Right lobe of liver (tissue), 6 donors: ENCODE results near the gene MUS81. TPM values are rescaled to one million over a fixed set of nuclear protein-coding genes. Genes with fewer than 3 reads are reported as not detected.
A peak's percentile ranks its signal among the peaks of the same experiment; 100 is the strongest.

ENCODE experiments used
- ATAC-seq, 4 donors: fragments of 200-7000 bp; cut with Tn5 transposase; one replicate each; pipeline ENCODE4 v1.9.1; 2020; ENCODE audit warnings: mild to moderate bottlenecking in 4 of 4, moderate library complexity in 4 of 4
- DNase-seq, 3 donors: peaks; one replicate each; pipeline ENCODE4 v3.0.0-alpha.2; 2020
- H3K27ac ChIP-seq, 3 donors: fragments of 200-600 bp; one replicate each; pipeline ENCODE4 v1.8.0; 2022
- H3K27me3 ChIP-seq, 2 donors: fragments of 200-600 bp; one replicate each; pipeline ENCODE4 v1.8.0; 2022
- H3K36me3 ChIP-seq, 4 donors: fragments of 200-600 bp; sonication (generic) in 1 of 4; one replicate each; pipeline versions ENCODE4 v1.5.1 to v1.8.0; 2017 to 2022; ENCODE audit warnings: control low read depth in 1 of 4
- H3K4me1 ChIP-seq, 4 donors: fragments of 200-600 bp; sonication (generic) in 1 of 4; one replicate each; pipeline versions ENCODE4 v1.5.1 to v1.8.0; 2017 to 2022; ENCODE audit warnings: control low read depth in 1 of 4
- H3K4me3 ChIP-seq, 3 donors: fragments of 200-600 bp; one replicate each; pipeline ENCODE4 v1.8.0; 2022
- H3K9me3 ChIP-seq, 4 donors: fragments of 200-600 bp; sonication (generic) in 1 of 4; one replicate each; pipeline versions ENCODE4 v1.5.1 to v1.8.0; 2017 to 2022; ENCODE audit warnings: control low read depth in 1 of 4
- CTCF ChIP-seq, 4 donors: fragments of 200-600 bp in 3 of 4; fragments of 450-650 bp in 1 of 4; IDR thresholded peaks; one replicate each; pipeline versions ENCODE4 v1.5.1 to v1.8.0; 2016 to 2022; ENCODE audit warnings: antibody characterized with exemption in 4 of 4, mild to moderate bottlenecking in 2 of 4
- POLR2A ChIP-seq: fragments of 450-650 bp; IDR thresholded peaks from one replicate; pipeline ENCODE4 v1.6.1; 2017; ENCODE audit warnings: antibody characterized with exemption, mild to moderate bottlenecking
- WGBS: methylation state at CpG from one replicate; pipeline ENCODE4 v1.1.6; 2018; ENCODE audit warnings: low coverage, low lambda C conversion rate; ENCODE audit not compliant: insufficient coverage; ENCODE audit errors: missing lambda C conversion rate; 5-methylcytosine and 5-hydroxymethylcytosine counted together
- intact Hi-C, 2 donors: fragments of 100-400 bp; cut with DNase I; formaldehyde crosslinking; loops; one replicate each; pipeline versions ENCODE4 v1.11.2 to v1.14.1; 2022
- total RNA-seq, 6 experiments: library from RNA; depleted of rRNA in 2 of 6; stranded (reverse); fragments of >200 nt in 2 of 6; fragmentation: NEBNext Ultra II Directional in 3 of 6; extraction: Animal tissue kit (Norgen Biotek cat#: 25700) in 3 of 6; gene quantifications; one replicate each; pipeline versions ENCODE4 v1.1.0 to v1.2.4, GENCODE V29; 2016 to 2023
- donor health status: DM: no; HTN: yes; CAD: no.
- donor health status: DM: no; HTN: no; CAD: no.
- donor health status: DM: no; HTN: no; CAD: no.
- donor health status: DM: no; HTN: yes; CAD: no.
- donor health status: DM: no; HTN: yes; CAD: no.

The MUS81 gene
- total RNA-seq, 6 experiments from 2014 or later, result 14.0 to 25.6 (median 19.7) TPM

DNA sequence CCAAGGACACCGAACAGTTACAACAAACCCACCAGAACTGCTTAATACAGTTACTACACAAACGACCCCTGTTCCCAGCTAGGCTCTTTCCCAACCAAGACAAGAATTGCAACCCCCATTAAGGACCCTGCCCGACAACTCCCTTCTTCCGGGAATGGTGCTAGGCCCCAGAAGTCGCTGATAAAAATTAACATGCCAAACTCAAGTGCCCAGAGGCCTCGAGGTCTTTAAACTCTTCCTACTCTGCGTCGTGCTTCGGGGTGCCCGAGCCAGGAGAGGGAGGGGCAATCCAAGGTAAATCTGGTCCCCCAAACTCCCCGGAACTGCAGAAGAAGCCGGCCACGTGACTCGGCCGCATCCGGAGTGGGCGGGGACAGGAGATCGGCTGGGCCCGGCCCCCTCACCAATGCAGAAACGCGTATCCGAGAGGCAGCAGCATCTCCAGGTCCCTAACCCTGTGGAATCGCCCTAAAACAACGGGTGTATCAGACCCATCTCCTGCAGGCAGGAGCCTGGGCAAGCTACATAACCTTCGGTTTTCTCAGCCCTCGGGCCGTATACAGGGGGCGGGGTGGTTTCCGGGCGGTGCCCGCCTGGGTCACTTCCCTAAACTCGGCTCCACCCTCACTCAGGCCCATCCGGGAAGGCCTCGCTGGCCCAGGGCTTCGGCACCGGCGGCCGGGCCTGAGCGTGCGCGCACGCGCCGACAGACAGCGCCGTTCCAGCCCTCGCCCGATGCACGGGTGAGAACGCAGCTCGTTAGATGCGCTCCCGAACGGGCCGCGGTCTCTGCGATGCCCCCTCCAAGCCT lies 3.3 kb upstream of the MUS81 start:
- WGBS, result 14% methylated on average over 4 of the region's 57 CpGs
- Histone ChIP-seq H3K27ac (peak overlapping the region; percentile 94 to 96 (median 95)), H3K4me1 (peaks cover 0 to 25% (median 4%) of the 10 kb centered on the region in 4 donors), H3K9me3 (no peaks in the 10 kb centered on the region), H3K27me3 (no peaks in the 10 kb centered on the region), H3K4me3 (peak overlapping the region; percentile 86 to 98 (median 97)), H3K36me3 (peaks cover 6 to 38% (median 20%) of the 10 kb centered on the region in 4 donors)
- DNase-seq (peak; percentile 87 to 89 (median 88)), ATAC-seq (peak; percentile 43 to 57 (median 50))
- TF ChIP-seq CTCF (IDR thresholded peaks at IDR 0.05) (no peak), POLR2A (peak; percentile 68)
- intact Hi-C loops, result no loop called here

DNA sequence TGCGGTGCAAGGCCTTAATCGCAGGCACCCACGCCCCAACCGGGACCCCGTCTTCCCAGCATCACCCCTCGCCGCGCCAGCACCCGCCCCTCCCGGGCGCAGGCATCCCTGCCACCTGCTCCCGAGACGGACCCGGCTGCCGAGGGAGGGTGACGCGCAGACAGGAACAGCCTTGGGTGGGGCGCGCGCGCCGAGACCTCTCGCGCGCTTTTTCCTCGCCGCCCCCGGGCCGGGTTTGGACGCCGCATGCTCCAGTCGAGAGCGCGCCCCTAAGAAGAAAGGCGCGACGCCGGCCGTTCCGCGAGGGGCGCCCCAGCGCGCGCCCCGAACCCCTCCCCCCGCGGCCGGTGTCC lies 2.8 kb upstream of the MUS81 start:
- DNase-seq, result peak in 1 of 3 donors; percentile 76
- intact Hi-C loops, result no loop called here
- TF ChIP-seq CTCF (IDR thresholded peaks at IDR 0.05), result no peak
- TF ChIP-seq POLR2A, result no peak
- Histone ChIP-seq H3K4me1 (peaks cover 0 to 26% (median 4%) of the 10 kb centered on the region in 4 donors), H3K27ac (peak overlapping the region; percentile 94 to 96 (median 95)), H3K4me3 (peak overlapping the region; percentile 86 to 98 (median 97)), H3K9me3 (no peaks in the 10 kb centered on the region), H3K36me3 (peaks cover 6 to 44% (median 21%) of the 10 kb centered on the region in 4 donors), H3K27me3 (no peaks in the 10 kb centered on the region)
- WGBS, result 0% methylated on average over 4 of the region's 49 CpGs
- ATAC-seq, result no peak

- intact Hi-C loops, result no loop called here
- Histone ChIP-seq H3K4me3 (peak within 1 kb of the TSS; percentile 86 to 98 (median 97)), H3K27me3 (no peaks in the 10 kb centered on the region), H3K36me3 (peaks cover 6 to 43% (median 23%) of the 10 kb centered on the region in 4 donors), H3K27ac (peak within 1 kb of the TSS; percentile 94 to 96 (median 95)), H3K9me3 (no peaks in the 10 kb centered on the region), H3K4me1 (peaks cover 0 to 26% (median 4%) of the 10 kb centered on the region in 4 donors)
- peak; percentile 99 for TF ChIP-seq POLR2A
- TF ChIP-seq CTCF (IDR thresholded peaks at IDR 0.05), result no peak
- ATAC-seq, result peak; percentile 71 to 78 (median 74)
- WGBS, result 0% methylated on average over 30 of the region's 92 CpGs
- peak; percentile 99 for DNase-seq
Measured at GRCh38 chr11:65857853-65858680, 2.2 kb upstream of the MUS81 start, which contains the start of gene CFL1. TSS of gene CFL1 (minus strand) at chr11:65858180. CDS start at chr11:65858099, 81 bp downstream.

DNA sequence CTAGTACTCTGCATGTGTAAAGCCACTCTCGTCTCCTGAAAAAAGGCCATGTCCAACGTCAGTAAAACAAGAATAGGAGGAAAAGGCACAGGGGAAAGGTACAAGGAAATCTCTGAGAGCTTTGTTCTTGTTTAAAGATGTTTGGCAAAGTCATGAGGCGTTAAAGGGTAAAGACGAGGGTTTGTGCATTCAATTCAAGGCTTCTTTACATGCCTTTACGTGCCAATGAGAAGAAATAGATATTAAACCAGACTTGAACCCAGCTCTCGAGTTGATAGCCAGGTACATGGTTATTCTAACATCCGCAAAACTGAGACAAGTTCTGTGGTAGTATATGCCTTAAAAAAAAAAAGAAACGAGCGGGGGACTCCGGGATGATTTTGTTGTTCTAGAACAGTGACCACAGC lies 1.5 kb upstream of the MUS81 start:
- H3K27ac ChIP-seq, result peak overlapping the region; percentile 94 to 96 (median 95)
- ATAC-seq (no peak), DNase-seq (no peak)
- H3K9me3 ChIP-seq, result no peaks in the 10 kb centered on the region
- peaks cover 0 to 26% (median 4%) of the 10 kb centered on the region in 4 donors for H3K4me1 ChIP-seq
- H3K36me3 ChIP-seq, result peaks cover 0 to 43% (median 22%) of the 10 kb centered on the region in 4 donors
- peak overlapping the region; percentile 86 to 98 (median 97) for H3K4me3 ChIP-seq
- WGBS, result under 1% methylated on average over 10 of the region's 10 CpGs
- TF ChIP-seq CTCF (IDR thresholded peaks at IDR 0.05) (no peak), POLR2A (no peak)
- H3K27me3 ChIP-seq, result no peaks in the 10 kb centered on the region
- intact Hi-C loops, result no loop called here
